ENCODE measurements around the gene PCSK7.

- no peak for TF ChIP-seq CTCF (optimal IDR thresholded peaks at IDR 0.05 in 1 of 3, IDR thresholded peaks at IDR 0.05 in 1 of 3, conservative IDR thresholded peaks at IDR 0.05 in 1 of 3; ENCODE audit: extremely low read depth in 1 of 3, insufficient read depth in 2 of 3, low read length in 3 of 3)
- TF ChIP-seq EZH2 (IDR thresholded peaks at IDR 0.05; ENCODE audit: low read length), result no peak
Observed at GRCh38 chr11:117265745-117266144, 33.9 kb upstream of the PCSK7 start.

Measured in keratinocyte (primary cell).